Measurements from ENCODE around the gene SLC25A26.
"Not testable (repeated sequence)": the region's sequence is repeated elsewhere in the genome, so short reads cannot be mapped to it uniquely, and the experiment has no call there.

Gene SLC25A26

DNA sequence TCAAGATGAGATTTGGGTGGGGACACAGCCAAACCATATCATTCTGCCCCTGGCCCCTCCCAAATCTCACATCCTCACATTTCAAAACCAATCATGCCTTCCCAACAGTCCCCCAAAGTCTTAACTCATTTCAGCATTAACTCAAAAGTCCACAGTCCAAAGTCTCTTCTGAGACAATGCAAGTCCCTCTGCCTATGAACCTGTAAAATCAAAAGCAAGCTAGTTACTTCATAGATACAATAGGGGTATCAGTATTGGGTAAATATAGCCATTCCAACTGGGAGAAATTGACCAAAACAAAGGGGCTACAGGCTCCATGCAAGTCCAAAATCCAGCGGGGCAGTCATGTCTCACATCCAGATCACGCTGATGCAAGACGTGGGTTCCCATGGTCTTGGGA, 200.3 kb downstream of the SLC25A26 start:
- H3K27ac ChIP-seq (ENCODE audit: insufficient read depth in 1 of 2, low read depth in 1 of 2, low read length in 2 of 2, poor library complexity in 1 of 2, severe bottlenecking in 2 of 2); POLR2A ChIA-PET; H3K4me1 ChIP-seq (ENCODE audit: control extremely low read depth in 1 of 4, control insufficient read depth in 4 of 4, insufficient read depth in 4 of 4, low read length in 3 of 4); H3K36me3 ChIP-seq (ENCODE audit: control insufficient read depth in 4 of 4, insufficient read depth in 4 of 4, low read length in 3 of 4); H3K4me3 ChIP-seq (ENCODE audit: control insufficient read depth in 1 of 7, extremely low read depth in 1 of 7, insufficient read depth in 4 of 7, low read depth in 2 of 7, low read length in 6 of 7); H3K27me3 ChIP-seq (replicated peaks in 2 of 5; ENCODE audit: control insufficient read depth in 4 of 5, insufficient read depth in 5 of 5, low read length in 4 of 5); DNase-seq: not testable (repeated sequence)
- 96% methylated on average over 3 of the region's 3 CpGs for WGBS (ENCODE audit: insufficient coverage)
- CTCF ChIA-PET: interaction anchor here (1.5 kb wide), 1 partner anchor 13 kb away, joined by 5 read pairs; no protein-coding TSS in a partner anchor
- peaks cover 0 to 17% (median 11%) of the 10 kb centered on the region in 5 experiments for H3K9me3 ChIP-seq (ENCODE audit: control extremely low read depth in 1 of 5, control insufficient read depth in 4 of 5, insufficient read depth in 2 of 5, low read depth in 1 of 5, low read length in 4 of 5)

DNA sequence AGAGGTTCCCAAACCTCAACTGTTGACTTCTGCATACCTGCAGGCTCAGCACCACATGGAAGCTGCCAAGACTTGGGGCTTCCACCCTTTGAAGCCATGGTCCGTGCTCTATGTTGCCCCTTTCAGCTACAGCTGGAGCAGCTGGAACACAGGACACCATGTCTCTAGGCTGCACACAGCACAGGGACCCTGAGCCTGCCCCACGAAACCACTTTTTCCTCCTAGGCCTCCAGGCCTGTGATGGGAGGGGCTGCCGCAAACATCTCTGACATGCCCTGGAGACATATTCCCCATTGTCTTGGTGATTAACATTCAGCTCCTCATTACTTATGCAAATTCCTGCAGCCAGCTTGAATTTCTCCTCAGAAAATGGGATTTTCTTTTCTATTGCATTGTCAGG, 201.1 kb downstream of the SLC25A26 start:
- H3K36me3 ChIP-seq (ENCODE audit: control insufficient read depth in 4 of 4, insufficient read depth in 4 of 4, low read length in 3 of 4); H3K4me3 ChIP-seq (ENCODE audit: control insufficient read depth in 1 of 7, extremely low read depth in 1 of 7, insufficient read depth in 4 of 7, low read depth in 2 of 7, low read length in 6 of 7); POLR2A ChIA-PET; H3K4me1 ChIP-seq (ENCODE audit: control extremely low read depth in 1 of 4, control insufficient read depth in 4 of 4, insufficient read depth in 4 of 4, low read length in 3 of 4); H3K27ac ChIP-seq (ENCODE audit: insufficient read depth in 1 of 2, low read depth in 1 of 2, low read length in 2 of 2, poor library complexity in 1 of 2, severe bottlenecking in 2 of 2); H3K27me3 ChIP-seq (replicated peaks in 2 of 5; ENCODE audit: control insufficient read depth in 4 of 5, insufficient read depth in 5 of 5, low read length in 4 of 5); DNase-seq: not testable (repeated sequence)
- CTCF ChIA-PET: interaction anchor here (1.5 kb wide), 1 partner anchor 14 kb away, joined by 5 read pairs; no protein-coding TSS in a partner anchor
- peaks cover 0 to 17% (median 11%) of the 10 kb centered on the region in 5 experiments for H3K9me3 ChIP-seq (ENCODE audit: control extremely low read depth in 1 of 5, control insufficient read depth in 4 of 5, insufficient read depth in 2 of 5, low read depth in 1 of 5, low read length in 4 of 5)
- 100% methylated on average over 3 of the region's 3 CpGs for WGBS (ENCODE audit: insufficient coverage)

GRCh38 chr3:66423791-66424190, 203.0 kb downstream of the SLC25A26 start:
- Histone ChIP-seq H3K4me3 (ENCODE audit: control insufficient read depth in 1 of 7, extremely low read depth in 1 of 7, insufficient read depth in 4 of 7, low read depth in 2 of 7, low read length in 6 of 7) (no peak overlapping the region), H3K27ac (ENCODE audit: insufficient read depth in 1 of 2, low read depth in 1 of 2, low read length in 2 of 2, poor library complexity in 1 of 2, severe bottlenecking in 2 of 2) (no peak overlapping the region), H3K36me3 (ENCODE audit: control insufficient read depth in 4 of 4, insufficient read depth in 4 of 4, low read length in 3 of 4) (peaks cover 0 to 4% (median 0%) of the 10 kb centered on the region in 4 experiments), H3K9me3 (ENCODE audit: control extremely low read depth in 1 of 5, control insufficient read depth in 4 of 5, insufficient read depth in 2 of 5, low read depth in 1 of 5, low read length in 4 of 5) (peaks cover 0 to 17% (median 11%) of the 10 kb centered on the region in 5 experiments), H3K4me1 (ENCODE audit: control extremely low read depth in 1 of 4, control insufficient read depth in 4 of 4, insufficient read depth in 4 of 4, low read length in 3 of 4) (no peaks in the 10 kb centered on the region), H3K27me3 (replicated peaks in 2 of 5; ENCODE audit: control insufficient read depth in 4 of 5, insufficient read depth in 5 of 5, low read length in 4 of 5) (no peaks in the 10 kb centered on the region)
- POLR2A ChIA-PET: no interaction called here
- CTCF ChIA-PET: interaction anchor here (3.1 kb wide), 1 partner anchor 15 kb away, joined by 18 read pairs; no protein-coding TSS in a partner anchor
- DNase-seq: no peak
- 92% methylated on average over 2 of the region's 3 CpGs for WGBS (ENCODE audit: insufficient coverage)

- POLR2A ChIA-PET: no interaction called here
- H3K27ac ChIP-seq (ENCODE audit: insufficient read depth in 1 of 2, low read depth in 1 of 2, low read length in 2 of 2, poor library complexity in 1 of 2, severe bottlenecking in 2 of 2): no peak overlapping the region
- peaks cover 0 to 16% (median 11%) of the 10 kb centered on the region in 5 experiments for H3K9me3 ChIP-seq (ENCODE audit: control extremely low read depth in 1 of 5, control insufficient read depth in 4 of 5, insufficient read depth in 2 of 5, low read depth in 1 of 5, low read length in 4 of 5)
- CTCF ChIA-PET: interaction anchor here (3.1 kb wide), 1 partner anchor 16 kb away, joined by 18 read pairs; no protein-coding TSS in a partner anchor
- no peak for DNase-seq
- WGBS (ENCODE audit: insufficient coverage): 100% methylated on average over 5 of the region's 5 CpGs
- H3K36me3 ChIP-seq (ENCODE audit: control insufficient read depth in 4 of 4, insufficient read depth in 4 of 4, low read length in 3 of 4): peaks cover 0 to 4% (median 0%) of the 10 kb centered on the region in 4 experiments
- H3K27me3 ChIP-seq (replicated peaks in 2 of 5; ENCODE audit: control insufficient read depth in 4 of 5, insufficient read depth in 5 of 5, low read length in 4 of 5): no peaks in the 10 kb centered on the region
- no peak overlapping the region for H3K4me3 ChIP-seq (ENCODE audit: control insufficient read depth in 1 of 7, extremely low read depth in 1 of 7, insufficient read depth in 4 of 7, low read depth in 2 of 7, low read length in 6 of 7)
- no peaks in the 10 kb centered on the region for H3K4me1 ChIP-seq (ENCODE audit: control extremely low read depth in 1 of 4, control insufficient read depth in 4 of 4, insufficient read depth in 4 of 4, low read length in 3 of 4)
Measured at GRCh38 chr3:66425032-66425431, 204.2 kb downstream of the SLC25A26 start.

DNA sequence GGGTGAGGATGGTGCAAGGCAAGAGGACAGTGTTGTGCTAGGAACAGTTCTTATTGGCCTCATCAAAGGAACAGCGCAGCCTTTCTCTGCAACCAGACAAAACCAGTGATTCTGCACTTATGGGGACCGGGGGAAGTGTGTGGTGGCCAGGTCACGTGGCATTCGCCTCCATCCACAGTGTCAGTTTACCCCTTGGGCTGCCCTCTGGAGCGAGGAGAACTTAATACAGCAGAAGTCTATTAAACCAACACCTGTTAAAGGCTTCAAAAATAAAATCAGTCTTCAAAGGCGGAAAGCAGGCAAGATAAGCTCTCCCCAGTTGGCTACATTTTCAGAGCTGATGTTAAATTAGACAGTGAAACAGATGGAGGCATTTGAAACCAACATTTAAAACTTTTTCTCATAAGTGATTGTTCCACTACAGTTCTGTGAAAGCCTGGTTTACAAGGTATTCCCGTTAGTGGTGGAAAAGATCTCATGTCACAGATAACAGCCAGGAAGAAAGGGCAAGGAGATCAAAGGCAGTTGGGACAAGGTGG, 204.8 kb downstream of the SLC25A26 start:
- H3K4me3 ChIP-seq (ENCODE audit: control insufficient read depth in 1 of 7, extremely low read depth in 1 of 7, insufficient read depth in 4 of 7, low read depth in 2 of 7, low read length in 6 of 7): no peak overlapping the region
- POLR2A ChIA-PET: no interaction called here
- no peaks in the 10 kb centered on the region for H3K4me1 ChIP-seq (ENCODE audit: control extremely low read depth in 1 of 4, control insufficient read depth in 4 of 4, insufficient read depth in 4 of 4, low read length in 3 of 4)
- no peak for DNase-seq
- no peak overlapping the region for H3K27ac ChIP-seq (ENCODE audit: insufficient read depth in 1 of 2, low read depth in 1 of 2, low read length in 2 of 2, poor library complexity in 1 of 2, severe bottlenecking in 2 of 2)
- no peaks in the 10 kb centered on the region for H3K27me3 ChIP-seq (replicated peaks in 2 of 5; ENCODE audit: control insufficient read depth in 4 of 5, insufficient read depth in 5 of 5, low read length in 4 of 5)
- WGBS (ENCODE audit: insufficient coverage): 87% methylated on average over 3 of the region's 7 CpGs
- CTCF ChIA-PET: interaction anchor here (3.1 kb wide), 1 partner anchor 17 kb away, joined by 18 read pairs; no protein-coding TSS in a partner anchor
- H3K36me3 ChIP-seq (ENCODE audit: control insufficient read depth in 4 of 4, insufficient read depth in 4 of 4, low read length in 3 of 4): no peaks in the 10 kb centered on the region
- H3K9me3 ChIP-seq (ENCODE audit: control extremely low read depth in 1 of 5, control insufficient read depth in 4 of 5, insufficient read depth in 2 of 5, low read depth in 1 of 5, low read length in 4 of 5): peaks cover 0 to 11% (median 10%) of the 10 kb centered on the region in 5 experiments

- WGBS (ENCODE audit: insufficient coverage): no CpG with 5 or more reads among the region's 1 CpG
- Histone ChIP-seq H3K36me3 (ENCODE audit: control insufficient read depth in 4 of 4, insufficient read depth in 4 of 4, low read length in 3 of 4) (no peaks in the 10 kb centered on the region), H3K4me3 (ENCODE audit: control insufficient read depth in 1 of 7, extremely low read depth in 1 of 7, insufficient read depth in 4 of 7, low read depth in 2 of 7, low read length in 6 of 7) (no peak overlapping the region), H3K27me3 (replicated peaks in 2 of 5; ENCODE audit: control insufficient read depth in 4 of 5, insufficient read depth in 5 of 5, low read length in 4 of 5) (no peaks in the 10 kb centered on the region), H3K9me3 (ENCODE audit: control extremely low read depth in 1 of 5, control insufficient read depth in 4 of 5, insufficient read depth in 2 of 5, low read depth in 1 of 5, low read length in 4 of 5) (peaks cover 0 to 11% (median 8%) of the 10 kb centered on the region in 5 experiments), H3K27ac (ENCODE audit: insufficient read depth in 1 of 2, low read depth in 1 of 2, low read length in 2 of 2, poor library complexity in 1 of 2, severe bottlenecking in 2 of 2) (no peak overlapping the region), H3K4me1 (ENCODE audit: control extremely low read depth in 1 of 4, control insufficient read depth in 4 of 4, insufficient read depth in 4 of 4, low read length in 3 of 4) (no peaks in the 10 kb centered on the region)
- DNase-seq: no peak
- POLR2A ChIA-PET: no interaction called here
- CTCF ChIA-PET: interaction anchor here (1.0 to 3.1 kb wide), 2 partner anchors 17 to 32 kb away, joined by 3 to 18 read pairs; no protein-coding TSS in a partner anchor
Measured at GRCh38 chr3:66426135-66426534, 205.3 kb downstream of the SLC25A26 start.

GRCh38 chr3:66427352-66427751, 206.6 kb downstream of the SLC25A26 start:
- 100% methylated on average over 1 of the region's 3 CpGs for WGBS (ENCODE audit: insufficient coverage)

More at GRCh38 chr3:66427352-66427751, 206.6 kb downstream of the SLC25A26 start:
- H3K4me3 ChIP-seq (ENCODE audit: control insufficient read depth in 1 of 7, extremely low read depth in 1 of 7, insufficient read depth in 4 of 7, low read depth in 2 of 7, low read length in 6 of 7): no peak overlapping the region
- peaks cover 0 to 2% (median 0%) of the 10 kb centered on the region in 5 experiments for H3K9me3 ChIP-seq (ENCODE audit: control extremely low read depth in 1 of 5, control insufficient read depth in 4 of 5, insufficient read depth in 2 of 5, low read depth in 1 of 5, low read length in 4 of 5)
- no peaks in the 10 kb centered on the region for H3K4me1 ChIP-seq (ENCODE audit: control extremely low read depth in 1 of 4, control insufficient read depth in 4 of 4, insufficient read depth in 4 of 4, low read length in 3 of 4)
- POLR2A ChIA-PET: no interaction called here
- no peaks in the 10 kb centered on the region for H3K36me3 ChIP-seq (ENCODE audit: control insufficient read depth in 4 of 4, insufficient read depth in 4 of 4, low read length in 3 of 4)
- CTCF ChIA-PET: interaction anchor here (1.0 kb wide), 1 partner anchor 33 kb away, joined by 3 read pairs; no protein-coding TSS in a partner anchor
- no peak overlapping the region for H3K27ac ChIP-seq (ENCODE audit: insufficient read depth in 1 of 2, low read depth in 1 of 2, low read length in 2 of 2, poor library complexity in 1 of 2, severe bottlenecking in 2 of 2)
- DNase-seq: no peak
- no peaks in the 10 kb centered on the region for H3K27me3 ChIP-seq (replicated peaks in 2 of 5; ENCODE audit: control insufficient read depth in 4 of 5, insufficient read depth in 5 of 5, low read length in 4 of 5)

Measured in common myeloid progenitor, CD34-positive (primary cell).